GM18907 (cell line): ENCODE measurements around the gene FFAR1.
A peak's percentile ranks its signal among the peaks of the same experiment; 100 is the strongest.
"Not testable (repeated sequence)": the region's sequence is repeated elsewhere in the genome, so short reads cannot be mapped to it uniquely, and the experiment has no call there.

Source experiments
- ATAC-seq: cut with Tn5 transposase; IDR thresholded peaks from one replicate; pipeline ENCODE4 v1.9.1; 2021; ENCODE audit warnings: mild to moderate bottlenecking, moderate library complexity; ENCODE audit not compliant: unreplicated experiment

The FFAR1 gene

DNA sequence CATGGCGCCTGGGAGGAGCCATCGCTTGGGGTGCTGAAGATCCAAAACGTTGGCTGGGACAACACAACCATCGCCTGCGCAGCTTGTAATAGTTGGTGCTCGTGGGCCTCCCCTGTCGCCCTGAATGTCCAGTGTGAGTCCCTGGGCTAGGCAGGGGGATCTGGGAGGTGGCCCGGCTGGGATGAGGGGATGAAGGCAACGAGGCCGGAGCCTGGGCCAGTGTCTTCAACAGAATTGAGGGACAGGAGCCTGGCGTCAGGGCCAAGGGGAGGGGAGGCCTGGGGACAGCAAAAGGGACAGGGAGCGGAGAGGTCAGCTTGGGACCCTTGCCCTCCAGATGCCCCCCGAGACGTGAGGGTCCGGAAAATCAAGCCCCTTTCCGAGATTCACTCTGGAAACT lies 6.7 kb upstream of the FFAR1 start:
- ATAC-seq = no peak

DNA sequence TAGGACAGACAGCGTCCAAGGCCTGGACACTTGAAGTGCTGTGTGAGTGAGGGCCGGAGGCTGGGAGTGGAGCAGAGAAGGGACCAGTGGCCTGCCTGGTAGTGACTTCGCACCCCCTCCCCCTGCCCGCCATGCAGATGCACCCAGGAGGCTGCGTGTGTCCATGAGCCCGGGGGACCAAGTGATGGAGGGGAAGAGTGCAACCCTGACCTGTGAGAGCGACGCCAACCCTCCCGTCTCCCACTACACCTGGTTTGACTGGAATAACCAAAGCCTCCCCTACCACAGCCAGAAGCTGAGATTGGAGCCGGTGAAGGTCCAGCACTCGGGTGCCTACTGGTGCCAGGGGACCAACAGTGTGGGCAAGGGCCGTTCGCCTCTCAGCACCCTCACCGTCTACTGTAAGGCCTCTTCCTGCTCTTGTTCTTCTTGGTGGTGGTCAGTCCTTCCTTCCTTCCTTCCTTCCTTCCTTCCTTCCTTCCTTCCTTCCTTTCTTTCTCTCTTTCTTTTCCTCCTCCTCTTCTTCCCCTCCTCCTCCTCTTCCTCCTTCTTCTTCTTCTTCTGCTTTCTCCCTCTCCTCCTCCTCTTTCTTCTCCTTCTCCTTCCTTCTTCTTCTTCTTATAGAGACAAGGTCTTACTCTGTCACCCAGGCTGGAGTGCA lies 6.0 kb upstream of the FFAR1 start:
- ATAC-seq = no peak

DNA sequence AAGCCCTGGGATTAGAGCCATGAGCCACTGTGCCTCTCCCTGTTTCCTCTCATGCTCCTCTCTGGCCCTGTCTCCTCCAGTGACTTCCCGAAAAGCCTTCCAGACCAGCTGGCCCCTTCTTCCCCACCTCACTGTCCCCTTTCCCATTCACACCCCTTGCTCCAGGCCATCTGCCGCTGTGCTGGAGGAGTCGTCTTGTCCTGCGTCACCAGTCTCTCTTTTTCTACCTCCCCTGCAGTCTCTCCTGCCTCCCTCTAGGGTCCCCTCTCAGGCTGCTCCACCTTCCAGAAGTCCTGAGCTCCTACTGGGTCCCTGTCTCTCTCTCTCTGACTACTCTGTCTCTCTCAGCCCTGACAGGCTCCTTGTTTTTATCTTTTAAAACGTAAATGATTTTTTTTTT lies 5.3 kb upstream of the FFAR1 start:
- no peak for ATAC-seq

DNA sequence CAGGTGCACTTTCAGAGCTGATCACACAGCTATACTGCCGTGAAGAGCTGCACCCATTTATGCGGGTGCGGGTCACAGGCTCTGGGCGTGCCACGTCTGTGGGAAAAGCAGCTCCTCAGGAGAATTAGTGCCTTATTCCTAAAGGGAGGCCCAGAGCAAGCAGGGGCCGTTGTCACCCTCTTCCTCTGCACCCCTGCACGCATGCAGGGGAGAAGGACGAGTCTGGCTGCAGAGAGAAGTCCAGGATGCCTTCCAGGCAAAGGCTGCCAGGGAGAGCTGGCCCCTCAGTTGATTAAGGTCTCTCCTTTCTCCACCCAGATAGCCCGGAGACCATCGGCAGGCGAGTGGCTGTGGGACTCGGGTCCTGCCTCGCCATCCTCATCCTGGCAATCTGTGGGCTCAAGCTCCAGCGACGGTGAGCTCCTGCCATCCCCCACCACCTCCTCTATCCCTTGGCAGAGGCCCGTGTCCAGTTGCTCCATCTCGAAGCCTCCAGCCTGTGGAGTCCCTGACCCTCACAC lies 3.1 kb upstream of the FFAR1 start:
- ATAC-seq = no peak

DNA sequence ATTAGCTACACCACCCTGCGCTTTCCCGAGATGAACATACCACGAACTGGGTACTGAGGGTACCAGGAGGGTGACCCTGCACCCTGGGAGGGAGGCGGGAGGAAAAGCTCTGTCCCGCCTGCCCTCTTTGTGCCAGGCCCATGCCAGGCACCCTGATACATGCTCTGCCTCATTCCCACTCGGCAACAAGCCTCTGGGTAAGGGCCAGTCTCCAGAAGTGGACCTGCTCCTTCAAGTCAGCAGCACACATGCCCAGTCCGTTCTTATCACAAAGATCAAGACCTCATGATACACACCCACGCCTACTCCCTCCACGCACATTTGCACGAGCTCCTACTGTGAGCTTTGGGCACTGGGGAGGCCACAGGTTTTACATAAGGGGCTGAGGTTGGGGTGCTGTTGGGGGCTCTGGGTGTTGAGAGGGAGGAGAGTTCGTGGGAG lies 2.0 kb upstream of the FFAR1 start:
- ATAC-seq = no peak

DNA sequence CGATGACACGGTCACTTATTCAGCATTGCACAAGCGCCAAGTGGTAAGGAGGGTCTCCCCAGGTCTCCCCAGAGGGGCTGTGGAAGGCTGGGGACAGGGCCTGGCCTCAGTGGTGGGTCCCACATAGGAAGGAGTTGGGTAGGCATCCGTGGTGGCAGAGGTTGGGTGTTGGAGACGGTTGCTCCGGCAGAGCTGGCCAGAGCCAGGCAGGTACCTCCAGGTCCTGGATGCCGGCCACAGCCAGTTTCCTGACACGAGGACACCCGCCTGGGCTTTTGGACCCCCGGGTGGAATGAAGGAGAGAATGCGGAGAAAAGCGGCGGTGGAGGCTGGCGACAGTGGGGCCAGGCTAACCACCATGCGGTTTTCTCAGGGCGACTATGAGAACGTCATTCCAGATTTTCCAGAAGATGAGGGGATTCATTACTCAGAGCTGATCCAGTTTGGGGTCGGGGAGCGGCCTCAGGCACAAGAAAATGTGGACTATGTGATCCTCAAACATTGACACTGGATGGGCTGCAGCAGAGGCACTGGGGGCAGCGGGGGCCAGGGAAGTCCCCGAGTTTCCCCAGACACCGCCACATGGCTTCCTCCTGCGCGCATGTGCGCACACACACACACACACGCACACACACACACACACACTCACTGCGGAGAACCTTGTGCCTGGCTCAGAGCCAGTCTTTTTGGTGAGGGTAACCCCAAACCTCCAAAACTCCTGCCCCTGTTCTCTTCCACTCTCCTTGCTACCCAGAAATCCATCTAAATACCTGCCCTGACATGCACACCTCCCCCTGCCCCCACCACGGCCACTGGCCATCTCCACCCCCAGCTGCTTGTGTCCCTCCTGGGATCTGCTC lies 1.3 kb upstream of the FFAR1 start:
- ATAC-seq = peak; percentile 31

DNA sequence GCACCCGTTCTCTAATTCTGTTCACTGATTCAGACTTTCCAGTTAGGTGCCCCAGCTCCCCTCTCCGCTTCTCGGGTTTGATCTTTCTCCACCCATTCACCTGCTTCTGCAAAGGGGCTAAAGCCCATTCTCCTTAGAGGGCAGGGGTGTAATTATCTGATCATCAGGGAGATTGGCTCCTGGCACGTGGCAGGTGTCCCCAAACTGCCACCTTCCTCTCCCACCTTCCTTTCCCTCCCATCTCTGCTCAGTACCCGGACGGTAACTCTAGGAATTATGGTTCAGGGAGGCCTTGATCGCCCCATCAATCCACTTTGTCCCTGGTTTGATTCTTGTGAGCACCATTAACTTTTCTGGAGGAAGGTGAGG lies 212 bp downstream of the FFAR1 start:
- ATAC-seq = no peak

DNA sequence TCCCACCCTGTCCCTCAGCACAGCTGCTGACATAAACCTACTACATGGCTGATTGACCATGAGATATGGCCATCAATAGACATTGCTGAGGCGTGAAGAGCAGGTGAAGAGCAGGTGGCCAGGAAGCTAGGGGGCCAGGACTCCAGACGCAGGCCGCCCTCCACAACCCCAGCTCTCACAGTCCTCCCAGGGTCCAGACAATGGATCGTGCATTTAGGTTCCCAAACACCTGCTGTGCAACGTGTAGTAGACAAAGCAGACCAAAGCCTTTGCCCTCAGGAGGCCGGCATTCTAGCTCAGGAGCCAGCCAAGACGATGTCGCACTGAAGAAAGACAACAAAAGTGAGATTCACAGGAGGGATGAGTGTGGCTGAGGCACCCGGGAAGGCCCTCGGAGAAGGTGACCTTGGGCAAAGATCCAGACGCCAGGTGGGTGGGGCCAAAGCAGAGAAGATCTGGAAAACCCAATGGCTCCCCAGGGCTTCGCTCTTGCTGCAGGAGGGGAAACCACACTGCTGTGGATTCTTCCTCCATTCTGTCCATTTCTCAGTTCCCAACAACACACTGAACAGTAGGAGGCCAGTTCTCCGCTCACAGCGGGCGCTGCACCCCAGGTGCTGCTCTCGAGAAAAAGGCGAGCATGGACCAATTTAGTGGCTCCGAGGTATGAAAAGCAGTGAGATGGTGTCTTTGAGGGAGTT lies 1.4 kb downstream of the FFAR1 start:
- ATAC-seq = no peak

DNA sequence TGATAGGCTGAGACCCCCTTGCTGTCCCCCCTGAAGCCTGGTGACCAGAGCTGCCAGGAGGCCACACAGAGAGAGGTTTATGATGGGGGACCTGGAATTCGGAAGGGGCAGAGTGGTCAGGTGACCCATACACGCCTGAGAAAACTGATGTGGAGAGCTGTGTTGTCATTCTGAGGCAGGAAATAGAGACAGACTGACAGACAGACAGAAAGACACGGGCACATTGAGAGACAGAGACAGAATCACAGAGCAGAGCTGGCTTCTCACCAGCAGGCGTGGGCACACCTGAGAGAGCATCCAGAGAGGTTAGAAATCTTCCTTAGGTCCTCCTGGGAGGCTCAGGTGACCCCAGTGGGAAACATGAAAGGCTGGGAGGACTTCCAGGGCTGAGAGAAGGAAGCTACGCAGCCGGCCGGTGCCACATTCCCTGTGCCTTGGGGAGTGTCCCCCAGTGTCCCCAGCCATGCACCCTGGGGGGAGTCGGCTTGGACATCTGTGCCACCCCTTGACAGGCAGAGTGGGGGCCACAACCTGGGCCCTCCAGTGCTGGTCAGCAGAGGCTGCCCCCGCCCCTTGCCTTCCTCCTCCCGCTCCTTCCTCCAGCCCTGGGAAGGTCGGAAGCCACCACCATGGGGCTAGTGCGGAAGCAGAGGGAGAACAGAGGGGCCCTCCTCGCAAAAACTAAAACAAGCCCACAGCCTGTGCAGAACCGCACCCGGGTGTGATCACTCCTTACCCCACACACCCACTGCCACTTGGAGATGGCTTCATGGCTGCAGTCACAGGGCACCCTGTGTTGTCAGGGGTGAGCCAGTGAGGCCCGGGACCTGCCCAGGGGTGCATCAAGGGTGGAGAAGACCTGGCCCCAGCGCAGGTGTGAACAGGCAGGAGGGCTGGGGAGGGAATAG lies 2.2 kb downstream of the FFAR1 start:
- ATAC-seq = no peak

DNA sequence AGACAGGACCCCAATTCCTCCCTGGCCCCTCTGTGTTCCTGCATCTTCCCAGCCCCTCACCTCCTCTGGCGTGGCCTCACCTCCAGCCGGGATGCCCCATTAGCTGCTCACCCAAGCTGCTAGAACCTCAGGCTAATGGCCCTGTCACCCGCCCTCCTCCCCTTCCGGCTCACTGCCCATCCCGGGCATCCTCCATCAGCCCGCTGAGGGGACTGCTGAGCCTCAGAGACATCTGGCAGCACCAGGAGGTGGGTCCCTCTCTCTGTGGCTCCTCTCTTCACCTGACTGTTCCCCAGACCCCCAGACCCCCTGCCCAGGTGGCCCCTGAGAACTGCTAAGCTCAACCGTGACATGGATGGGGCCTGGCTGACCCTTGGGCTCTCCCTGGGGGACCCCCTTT lies 2.9 kb downstream of the FFAR1 start:
- ATAC-seq = no peak

DNA sequence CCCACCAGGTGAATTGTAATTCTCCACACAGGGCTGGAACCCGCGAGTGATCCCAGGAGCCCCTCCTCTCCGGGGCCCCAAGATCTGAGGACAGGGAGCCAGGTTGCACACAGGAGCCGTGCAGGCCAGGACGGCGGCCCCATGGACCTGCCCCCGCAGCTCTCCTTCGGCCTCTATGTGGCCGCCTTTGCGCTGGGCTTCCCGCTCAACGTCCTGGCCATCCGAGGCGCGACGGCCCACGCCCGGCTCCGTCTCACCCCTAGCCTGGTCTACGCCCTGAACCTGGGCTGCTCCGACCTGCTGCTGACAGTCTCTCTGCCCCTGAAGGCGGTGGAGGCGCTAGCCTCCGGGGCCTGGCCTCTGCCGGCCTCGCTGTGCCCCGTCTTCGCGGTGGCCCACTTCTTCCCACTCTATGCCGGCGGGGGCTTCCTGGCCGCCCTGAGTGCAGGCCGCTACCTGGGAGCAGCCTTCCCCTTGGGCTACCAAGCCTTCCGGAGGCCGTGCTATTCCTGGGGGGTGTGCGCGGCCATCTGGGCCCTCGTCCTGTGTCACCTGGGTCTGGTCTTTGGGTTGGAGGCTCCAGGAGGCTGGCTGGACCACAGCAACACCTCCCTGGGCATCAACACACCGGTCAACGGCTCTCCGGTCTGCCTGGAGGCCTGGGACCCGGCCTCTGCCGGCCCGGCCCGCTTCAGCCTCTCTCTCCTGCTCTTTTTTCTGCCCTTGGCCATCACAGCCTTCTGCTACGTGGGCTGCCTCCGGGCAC lies 3.9 kb downstream of the FFAR1 start:
- no peak for ATAC-seq

DNA sequence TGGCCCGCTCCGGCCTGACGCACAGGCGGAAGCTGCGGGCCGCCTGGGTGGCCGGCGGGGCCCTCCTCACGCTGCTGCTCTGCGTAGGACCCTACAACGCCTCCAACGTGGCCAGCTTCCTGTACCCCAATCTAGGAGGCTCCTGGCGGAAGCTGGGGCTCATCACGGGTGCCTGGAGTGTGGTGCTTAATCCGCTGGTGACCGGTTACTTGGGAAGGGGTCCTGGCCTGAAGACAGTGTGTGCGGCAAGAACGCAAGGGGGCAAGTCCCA lies 4.4 kb downstream of the FFAR1 start:
- ATAC-seq = no peak

DNA sequence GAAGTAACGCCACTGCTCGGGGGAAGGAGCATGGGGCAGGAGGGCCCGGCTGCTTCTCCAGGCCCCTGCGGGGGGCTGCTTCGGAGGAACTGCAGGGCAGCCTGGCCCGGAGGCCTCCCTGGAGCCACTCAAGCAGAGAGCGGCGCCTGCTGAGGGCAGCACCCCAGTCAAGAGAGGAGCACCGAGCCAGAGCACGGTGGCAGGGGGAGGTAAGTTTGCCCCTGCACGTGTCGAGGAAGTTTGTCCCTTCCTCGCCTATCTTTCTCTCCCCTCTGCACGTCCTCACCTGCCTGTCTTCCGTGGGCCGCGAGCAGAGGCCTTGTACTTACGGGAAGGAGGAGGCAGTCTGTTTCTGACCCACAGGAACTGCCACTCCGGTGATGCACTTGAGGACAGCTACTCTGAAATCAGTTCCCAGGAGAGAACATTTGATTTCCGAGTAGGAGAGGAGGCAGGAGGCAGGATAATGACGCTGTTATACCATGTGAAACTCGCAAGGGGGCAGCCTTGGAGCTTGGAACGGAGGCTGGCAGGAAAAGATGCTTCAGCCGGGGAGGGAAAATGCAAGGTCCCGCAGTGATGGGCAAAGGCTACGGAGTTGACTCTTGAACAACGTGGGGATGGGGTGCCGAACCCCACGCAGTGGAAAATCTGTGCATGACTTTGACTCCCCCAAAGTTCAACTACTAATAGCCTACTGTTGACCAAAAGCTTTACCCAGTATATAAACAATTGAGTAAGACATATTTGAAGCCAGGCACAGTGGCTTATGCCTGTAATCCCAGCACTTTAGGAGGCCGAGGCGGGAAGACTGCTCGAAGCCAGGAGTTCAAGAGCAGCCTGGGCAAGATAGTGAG lies 5.0 kb downstream of the FFAR1 start:
- peak; percentile 44 for ATAC-seq

DNA sequence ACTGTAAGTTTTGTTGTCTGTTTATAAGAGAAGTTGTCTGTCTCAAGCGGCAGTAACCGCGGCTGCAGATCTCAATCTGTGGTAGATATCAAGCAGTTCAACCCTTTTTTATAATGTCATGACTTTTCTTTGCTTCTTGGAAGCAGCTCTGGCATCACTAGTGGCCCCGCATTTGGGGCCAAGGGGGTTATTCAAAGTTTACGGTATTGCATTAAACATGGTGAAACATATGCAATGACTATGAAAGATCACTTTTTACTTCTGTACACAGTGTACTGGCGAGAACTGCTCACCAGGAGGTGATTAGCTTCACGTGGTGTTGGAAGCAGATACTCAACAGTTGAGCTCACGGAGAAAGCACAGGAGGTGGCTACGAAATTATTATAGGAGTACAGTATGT lies 5.9 kb downstream of the FFAR1 start:
- ATAC-seq = no peak

DNA sequence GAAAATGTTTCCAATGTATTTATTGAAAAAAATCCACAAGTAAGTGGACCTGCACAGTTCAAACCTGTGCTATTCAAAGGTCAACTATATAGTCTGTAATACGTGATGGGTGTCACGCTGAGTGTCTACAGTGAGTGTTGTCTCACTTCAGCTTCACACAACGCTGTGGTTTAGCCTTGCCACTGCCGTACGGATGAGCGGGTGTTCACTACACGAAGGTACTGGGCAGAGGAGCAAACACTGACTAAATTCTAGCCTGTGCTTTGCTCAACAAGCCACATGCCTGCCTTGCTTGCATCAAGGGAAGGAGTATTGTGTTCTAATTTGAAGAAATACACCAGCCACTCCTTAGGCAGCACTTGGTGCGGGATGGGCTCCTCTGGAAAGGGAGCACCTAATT lies 7.2 kb downstream of the FFAR1 start:
- ATAC-seq = no peak

DNA sequence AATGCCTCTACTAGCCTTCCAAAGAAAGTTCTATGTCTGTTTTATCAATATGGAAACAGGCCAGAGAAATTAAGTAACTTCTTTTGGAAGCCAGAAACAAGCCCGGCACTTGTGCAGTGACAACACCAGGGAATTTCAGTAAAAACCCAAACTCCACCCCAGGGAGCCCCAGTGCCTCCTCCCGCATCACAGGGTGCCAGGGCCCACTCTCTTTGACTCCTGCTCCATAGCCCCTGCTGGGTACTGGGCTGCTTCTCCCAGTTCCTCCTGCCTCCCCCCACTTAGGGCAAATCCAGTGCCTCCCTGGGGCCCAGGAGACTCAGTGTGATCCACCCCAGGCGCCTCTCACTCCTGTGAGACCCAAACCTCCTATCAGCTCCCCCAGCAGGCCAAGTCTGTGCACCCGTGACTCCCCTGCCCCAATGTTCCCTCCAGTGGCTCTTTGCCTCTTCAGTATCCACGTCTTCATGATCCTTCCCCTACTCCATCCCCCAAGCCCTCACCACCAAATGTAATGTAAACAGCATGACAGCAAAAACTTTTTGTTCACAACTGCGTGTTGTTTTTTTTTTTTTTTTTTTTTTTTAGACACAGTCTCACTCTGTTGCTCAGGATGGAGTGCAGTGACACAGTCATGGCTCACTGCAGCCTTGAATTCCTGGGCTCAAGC lies 8.2 kb downstream of the FFAR1 start:
- ATAC-seq = no peak

DNA sequence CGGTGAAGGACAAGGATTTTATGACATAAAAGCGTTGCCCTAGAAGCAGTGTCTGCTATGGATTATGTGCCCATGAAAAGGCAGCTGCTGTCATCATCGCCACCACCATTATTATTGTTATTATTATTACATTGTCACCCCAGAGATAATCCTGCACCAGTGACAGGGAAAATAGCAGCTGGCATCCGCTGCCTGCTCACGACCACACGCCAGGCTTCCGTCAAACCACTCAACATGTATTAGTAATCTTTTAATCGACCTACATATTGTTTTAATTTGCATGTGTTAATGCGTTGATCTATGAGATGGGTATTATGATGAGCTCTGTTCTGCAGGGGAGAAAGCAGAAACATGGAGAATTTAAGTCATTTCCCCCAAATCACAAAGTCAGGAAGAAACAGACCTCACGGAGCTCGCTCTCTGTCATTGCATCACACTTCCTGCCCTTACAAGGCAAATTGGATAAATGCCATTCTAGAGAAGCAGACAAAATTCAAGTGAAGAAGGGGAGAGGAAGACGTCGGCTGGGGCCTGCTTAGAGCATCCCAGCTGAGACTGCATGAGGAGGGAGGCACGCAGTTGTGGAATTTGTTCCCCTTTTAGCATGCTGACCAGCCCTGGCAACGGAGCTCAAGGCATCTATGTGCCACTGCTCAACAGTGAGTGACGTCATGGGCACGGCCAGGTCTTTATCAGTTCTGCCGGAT lies 10.3 kb downstream of the FFAR1 start, which contains the start of gene FFAR3:
FFAR3 (plus strand) TSS at position 594 of the 707 bp plus-strand sequence. CDS start 431 bp downstream, outside the sequence.
- no peak for ATAC-seq

DNA sequence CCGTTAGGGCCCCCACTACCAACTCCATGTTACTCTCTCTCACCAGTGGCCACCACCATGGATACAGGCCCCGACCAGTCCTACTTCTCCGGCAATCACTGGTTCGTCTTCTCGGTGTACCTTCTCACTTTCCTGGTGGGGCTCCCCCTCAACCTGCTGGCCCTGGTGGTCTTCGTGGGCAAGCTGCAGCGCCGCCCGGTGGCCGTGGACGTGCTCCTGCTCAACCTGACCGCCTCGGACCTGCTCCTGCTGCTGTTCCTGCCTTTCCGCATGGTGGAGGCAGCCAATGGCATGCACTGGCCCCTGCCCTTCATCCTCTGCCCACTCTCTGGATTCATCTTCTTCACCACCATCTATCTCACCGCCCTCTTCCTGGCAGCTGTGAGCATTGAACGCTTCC lies 11.1 kb downstream of the FFAR1 start:
- not testable (repeated sequence) for ATAC-seq
